GM19324 (cell line): Measurements from ENCODE around the gene AK1.

Source experiments
- ATAC-seq: cut with Tn5 transposase; IDR thresholded peaks from one replicate; pipeline ENCODE4 v1.9.1; 2021; ENCODE audit warnings: mild to moderate bottlenecking, moderate library complexity; ENCODE audit not compliant: unreplicated experiment, low FRiP score

Gene AK1, protein sequence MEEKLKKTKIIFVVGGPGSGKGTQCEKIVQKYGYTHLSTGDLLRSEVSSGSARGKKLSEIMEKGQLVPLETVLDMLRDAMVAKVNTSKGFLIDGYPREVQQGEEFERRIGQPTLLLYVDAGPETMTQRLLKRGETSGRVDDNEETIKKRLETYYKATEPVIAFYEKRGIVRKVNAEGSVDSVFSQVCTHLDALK

GRCh38 chr9:127877566-127877998, at the start of gene AK1:
Gene AK1, minus strand, starts transcription at chr9:127877675. Its CDS starts 3,058 bp downstream, at chr9:127874617.
- ATAC-seq = no peak

DNA sequence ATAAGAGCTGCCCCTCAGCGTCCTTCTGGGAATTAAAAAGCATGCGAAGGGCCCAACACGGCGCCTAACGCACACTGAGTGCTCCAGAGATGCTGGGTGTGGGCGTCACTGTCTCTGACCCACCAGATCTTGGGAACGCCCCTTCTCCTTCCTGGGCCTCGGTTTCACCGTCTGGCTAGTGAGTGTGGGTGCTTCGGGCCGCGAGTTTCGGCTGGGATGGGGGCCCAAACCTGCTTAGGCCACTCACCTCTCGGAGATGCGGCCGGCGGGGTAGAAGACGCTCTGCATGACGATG, 49.4 kb upstream of the AK1 start:
- ATAC-seq = no peak

DNA sequence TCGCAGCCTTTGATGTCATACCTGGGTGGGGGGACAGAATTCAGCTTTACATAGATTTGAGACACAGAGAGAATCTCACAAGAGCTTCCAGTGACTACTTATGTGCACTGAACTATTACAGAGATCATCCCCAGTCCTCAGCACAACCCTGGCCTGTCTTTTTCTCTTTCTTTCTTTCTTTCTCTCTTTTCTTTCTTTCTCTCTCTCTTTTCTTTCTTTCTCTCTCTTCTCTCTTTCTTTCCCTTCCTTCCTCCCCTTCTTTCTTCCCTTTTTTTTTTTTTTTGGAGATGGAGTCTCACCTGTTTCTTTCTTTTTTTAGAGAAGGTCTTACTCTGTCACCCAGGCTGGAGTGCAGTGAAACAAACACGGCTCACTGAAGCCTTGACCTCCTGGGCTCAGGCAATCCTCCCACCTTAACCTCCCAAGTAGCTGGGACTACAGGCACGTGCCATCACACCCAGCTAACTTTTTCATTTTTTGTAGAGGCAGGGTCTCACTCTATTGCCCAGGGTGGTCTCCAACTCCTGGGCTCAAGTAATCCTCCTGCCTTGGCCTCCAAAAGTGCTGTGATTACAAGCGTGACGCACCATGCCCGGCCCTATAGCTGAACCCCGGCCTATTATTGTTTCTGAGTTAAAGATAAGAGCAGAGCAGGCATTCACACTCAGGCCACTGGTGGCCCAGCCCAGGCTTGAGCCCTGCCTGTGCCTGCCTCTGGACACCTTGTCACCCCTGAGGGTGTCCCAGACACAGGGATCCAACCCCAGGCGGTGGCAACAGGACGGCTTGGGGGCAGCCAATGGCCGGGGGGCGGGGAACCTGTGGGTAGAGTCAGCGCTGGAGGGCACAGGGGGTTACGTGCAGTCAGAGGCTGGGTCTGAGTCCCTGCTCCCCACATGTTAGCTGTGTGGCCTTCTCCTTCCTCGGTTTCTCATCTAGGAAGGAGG, 48.8 kb upstream of the AK1 start:
- ATAC-seq = no peak

- ATAC-seq = no peak
These were observed 47.4 kb upstream of the AK1 start for GRCh38 chr9:127924736-127925444.

DNA sequence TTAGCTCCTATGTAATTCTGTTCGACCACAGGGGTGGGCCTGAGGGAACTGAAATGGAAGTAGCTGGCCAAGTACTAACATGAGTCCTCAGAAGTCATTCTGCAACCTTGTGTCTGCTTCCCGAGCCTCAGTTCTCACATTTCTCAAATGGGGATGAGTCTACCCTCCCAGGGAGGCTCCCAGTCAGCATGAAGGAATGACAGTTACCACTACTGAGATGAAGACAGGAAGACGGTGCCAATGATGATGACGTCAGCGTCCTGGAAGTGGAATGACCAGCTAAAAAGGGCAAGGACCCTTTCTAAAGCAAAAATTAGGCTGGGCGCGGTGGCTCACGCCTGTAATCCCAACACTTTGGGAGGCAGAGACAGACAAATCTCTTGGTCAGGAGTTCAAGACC, 46.3 kb upstream of the AK1 start:
- ATAC-seq = no peak

DNA sequence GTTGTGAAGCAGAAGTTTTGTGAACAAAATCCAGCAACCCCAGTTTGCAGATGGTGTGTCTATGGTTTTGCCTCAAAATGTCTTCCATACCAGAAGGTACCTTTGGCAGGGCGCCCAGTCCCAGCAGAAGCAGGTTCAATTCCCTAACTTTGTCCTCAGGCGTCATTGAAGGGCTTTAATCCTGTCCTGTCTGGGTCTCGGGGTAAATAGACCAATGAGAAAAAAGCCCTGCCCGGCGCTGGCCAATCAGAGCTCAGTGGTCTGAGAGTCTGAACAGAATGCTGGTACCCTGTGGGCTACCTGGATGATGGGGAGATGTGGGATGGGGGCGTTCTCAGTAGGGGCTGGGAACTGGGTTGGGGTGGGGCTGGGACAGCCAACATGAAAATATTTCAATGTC, 45.6 kb upstream of the AK1 start:
- no peak for ATAC-seq

DNA sequence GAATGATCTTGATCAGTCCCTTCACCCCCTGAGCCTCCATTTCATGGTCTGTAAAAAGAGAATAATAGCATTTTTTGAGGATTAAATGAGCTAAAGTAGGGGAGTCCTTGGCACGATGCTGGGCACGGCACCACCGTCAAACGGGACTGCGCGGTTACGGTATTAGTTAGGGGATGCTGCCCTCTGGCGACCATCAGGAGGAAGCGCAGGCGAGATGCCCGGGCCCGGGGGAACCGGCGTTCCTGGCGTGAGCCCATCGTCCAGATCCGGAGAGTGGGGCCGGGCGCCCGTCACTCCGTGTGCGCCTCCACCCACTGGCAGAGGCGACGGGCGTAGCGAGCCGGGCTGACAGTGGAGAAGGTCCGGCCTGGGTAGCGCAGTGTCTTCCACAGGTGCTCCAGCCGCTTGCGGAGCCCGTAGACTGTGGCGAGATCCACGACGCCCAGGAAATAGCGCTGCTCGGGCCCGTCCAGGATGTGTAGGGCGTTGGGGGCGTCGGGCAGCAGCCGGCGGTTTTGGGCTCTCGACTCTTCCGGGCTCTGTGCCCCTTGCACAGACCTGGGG, 44.2 kb upstream of the AK1 start:
- no peak for ATAC-seq

DNA sequence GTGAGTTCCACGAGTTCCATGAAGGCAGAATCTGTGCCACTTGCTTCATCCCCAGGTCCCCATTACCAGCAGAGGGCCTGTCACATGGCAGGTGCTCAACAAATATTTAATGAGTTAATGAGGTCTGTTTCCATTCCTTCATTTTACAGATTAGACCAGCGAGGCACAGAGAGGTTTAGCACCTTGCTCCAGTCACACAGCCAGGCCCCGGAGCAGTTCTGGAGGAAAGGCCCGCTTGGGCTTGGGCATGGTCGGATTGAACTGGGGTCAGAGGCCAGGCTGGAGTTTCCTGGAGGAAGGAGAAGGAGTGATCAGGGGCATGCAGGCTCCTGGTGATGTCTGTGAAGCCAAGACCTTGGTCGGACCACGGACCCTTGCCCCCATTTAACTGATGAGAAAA, 43.3 kb upstream of the AK1 start:
- ATAC-seq = no peak

- no peak for ATAC-seq
These were observed 41.9 kb upstream of the AK1 start for GRCh38 chr9:127919253-127919815.

DNA sequence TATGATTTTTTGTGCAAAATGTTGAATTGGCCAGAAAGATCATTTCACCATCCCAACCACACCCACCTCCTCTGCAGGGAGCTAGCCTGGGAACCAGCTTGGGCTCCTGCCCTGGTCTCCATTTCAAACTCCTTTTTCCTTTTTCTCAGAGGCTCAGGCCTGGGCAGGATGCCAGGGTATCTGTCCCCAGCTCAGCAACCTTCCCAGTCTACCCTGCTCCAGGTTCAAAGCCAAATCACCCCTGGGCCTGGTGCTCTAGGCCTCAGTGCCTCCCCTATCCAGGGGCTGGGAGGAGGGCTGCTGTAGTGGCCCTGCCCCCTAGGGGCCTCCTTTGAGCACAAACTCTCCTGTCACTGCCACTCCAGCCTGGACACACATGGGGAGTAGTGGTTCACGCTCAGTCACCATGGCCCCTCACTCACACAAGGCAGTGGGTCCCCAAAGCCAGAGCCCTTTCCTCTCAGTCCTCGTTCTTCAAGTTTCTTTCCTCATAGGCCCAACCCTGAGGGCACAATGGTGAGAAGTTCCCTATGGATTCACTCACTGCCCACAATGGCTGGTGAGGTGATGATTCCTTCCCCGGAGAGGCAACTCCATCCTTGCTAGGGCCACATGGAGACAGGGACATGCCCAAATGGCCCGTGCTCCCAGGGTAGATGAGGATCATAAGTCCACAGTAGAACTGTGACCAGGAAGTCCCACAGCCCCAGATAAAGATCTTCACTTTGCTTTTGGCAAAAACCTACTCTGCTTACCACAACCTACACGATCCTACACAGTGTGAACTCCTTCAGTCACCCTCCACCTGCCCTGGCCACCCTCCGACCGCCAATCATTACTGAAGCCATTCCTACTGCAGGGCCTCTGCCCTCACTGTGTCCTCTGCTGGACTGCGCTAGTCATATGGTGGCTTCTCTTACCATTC, 41.0 kb upstream of the AK1 start:
- ATAC-seq = no peak

DNA sequence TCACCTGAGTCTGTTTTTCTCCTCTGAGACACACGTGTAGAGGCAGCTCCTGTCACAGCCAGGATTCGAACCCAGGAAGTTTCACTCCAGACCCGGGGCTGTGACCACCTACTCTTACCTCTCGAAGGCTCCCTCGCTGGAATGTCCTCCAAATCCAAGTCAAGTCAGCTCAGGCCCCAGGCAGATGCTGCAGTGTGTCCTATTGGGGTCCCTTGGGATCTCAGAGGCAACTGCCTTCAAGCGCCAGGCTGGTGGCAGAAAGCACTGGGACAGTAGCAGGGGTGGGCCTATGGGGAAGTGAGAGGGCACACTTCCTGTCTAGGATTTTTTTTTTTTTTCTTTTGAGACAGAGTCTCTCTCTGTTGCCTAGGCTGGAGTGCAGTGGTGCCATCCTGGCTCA, 40.1 kb upstream of the AK1 start:
- no peak for ATAC-seq

- ATAC-seq = peak; percentile 78
These were observed 39.5 kb upstream of the AK1 start, which contains the start of gene ST6GALNAC4 for GRCh38 chr9:127916720-127917581. Gene ST6GALNAC4, minus strand, starts transcription at chr9:127917041. Its CDS starts 622 bp downstream, at chr9:127916419.

- no peak for ATAC-seq
These were observed 38.6 kb upstream of the AK1 start for GRCh38 chr9:127915801-127916719.

DNA sequence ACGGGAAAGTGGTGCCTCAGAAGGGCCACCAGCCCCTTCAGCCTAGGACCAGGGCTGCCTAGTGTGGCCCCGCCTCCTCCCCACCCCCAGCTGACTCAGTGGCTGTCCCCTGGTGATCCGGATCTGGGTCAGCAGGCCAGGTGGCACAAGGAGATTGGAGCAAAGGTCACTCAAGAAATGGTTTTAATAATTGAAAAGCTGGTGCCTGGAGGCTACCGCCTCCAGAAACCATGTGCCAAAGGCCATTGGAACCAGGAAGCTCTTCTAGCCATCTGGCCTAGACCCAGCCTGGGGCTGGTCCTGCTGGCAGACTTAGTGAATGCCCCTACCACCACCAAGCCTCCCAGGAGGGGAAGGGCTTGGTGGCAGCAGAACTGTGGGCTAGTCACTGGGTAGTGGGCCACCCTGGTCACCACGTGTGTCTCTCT, 37.9 kb upstream of the AK1 start:
- ATAC-seq = no peak

GRCh38 chr9:127913682-127914081, 36.2 kb upstream of the AK1 start:
- no peak for ATAC-seq

- ATAC-seq = no peak
These were observed 35.4 kb upstream of the AK1 start for GRCh38 chr9:127912882-127913281.

- ATAC-seq = no peak
These were observed 34.8 kb upstream of the AK1 start for GRCh38 chr9:127912296-127912695.
